ENCODE measurements around the gene ANKS3. TPM values are rescaled to one million over a fixed set of nuclear protein-coding genes. Genes with fewer than 3 reads are reported as not detected.
A peak's percentile ranks its signal among the peaks of the same experiment; 100 is the strongest.

The ANKS3 gene
- total RNA-seq, 2 experiments from 2014 or later, result 17.6 to 21.7 TPM

DNA sequence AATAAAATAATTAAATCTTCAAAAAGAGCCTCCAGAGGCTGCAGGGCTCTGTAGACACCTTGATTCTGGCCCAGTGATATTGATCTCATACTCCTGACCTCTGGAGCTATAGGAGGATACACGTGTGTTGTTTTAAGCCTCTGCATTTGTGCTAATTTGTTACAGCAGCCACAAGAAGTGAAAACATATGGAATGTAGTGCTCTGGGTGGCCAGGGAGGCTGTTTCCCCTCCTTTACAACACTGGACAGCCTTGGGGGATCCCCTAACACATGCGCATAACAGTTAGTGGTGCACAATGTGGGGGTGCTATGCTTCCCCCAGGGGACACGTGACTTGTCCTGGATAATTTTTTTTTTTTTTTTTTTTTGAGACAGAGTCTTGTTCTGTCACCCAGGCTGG lies 37.6 kb upstream of the ANKS3 start:
- TF ChIP-seq, protein P1, sequence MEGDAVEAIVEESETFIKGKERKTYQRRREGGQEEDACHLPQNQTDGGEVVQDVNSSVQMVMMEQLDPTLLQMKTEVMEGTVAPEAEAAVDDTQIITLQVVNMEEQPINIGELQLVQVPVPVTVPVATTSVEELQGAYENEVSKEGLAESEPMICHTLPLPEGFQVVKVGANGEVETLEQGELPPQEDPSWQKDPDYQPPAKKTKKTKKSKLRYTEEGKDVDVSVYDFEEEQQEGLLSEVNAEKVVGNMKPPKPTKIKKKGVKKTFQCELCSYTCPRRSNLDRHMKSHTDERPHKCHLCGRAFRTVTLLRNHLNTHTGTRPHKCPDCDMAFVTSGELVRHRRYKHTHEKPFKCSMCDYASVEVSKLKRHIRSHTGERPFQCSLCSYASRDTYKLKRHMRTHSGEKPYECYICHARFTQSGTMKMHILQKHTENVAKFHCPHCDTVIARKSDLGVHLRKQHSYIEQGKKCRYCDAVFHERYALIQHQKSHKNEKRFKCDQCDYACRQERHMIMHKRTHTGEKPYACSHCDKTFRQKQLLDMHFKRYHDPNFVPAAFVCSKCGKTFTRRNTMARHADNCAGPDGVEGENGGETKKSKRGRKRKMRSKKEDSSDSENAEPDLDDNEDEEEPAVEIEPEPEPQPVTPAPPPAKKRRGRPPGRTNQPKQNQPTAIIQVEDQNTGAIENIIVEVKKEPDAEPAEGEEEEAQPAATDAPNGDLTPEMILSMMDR (conservative IDR thresholded peaks at IDR 0.05; ENCODE audit: low read length), result no peak
- Histone ChIP-seq H3K79me2 (ENCODE audit: insufficient read depth, low read depth, low read length) (peaks cover 2% of the 10 kb centered on the region; the same call in 1 of the 2 replicates), H3K36me3 (ENCODE audit: insufficient read depth, low read length) (no peaks in the 10 kb centered on the region), H3K4me3 (ENCODE audit: low read depth, low read length, poor library complexity, severe bottlenecking) (no peak overlapping the region), H3K9me2 (ENCODE audit: insufficient read depth, low read length) (no peaks in the 10 kb centered on the region), H3K4me2 (ENCODE audit: low read length) (no peak overlapping the region), H3K27ac (ENCODE audit: low read depth, low read length, poor library complexity, severe bottlenecking) (no peak overlapping the region), H4K20me1 (ENCODE audit: insufficient read depth, low read length) (no peaks in the 10 kb centered on the region), H3K4me1 (ENCODE audit: insufficient read depth, low read length, poor library complexity, severe bottlenecking) (peaks cover 15% of the 10 kb centered on the region), H3K9me3 (ENCODE audit: low read length) (no peaks in the 10 kb centered on the region), H2AFZ (ENCODE audit: low read length) (no peak overlapping the region)
- no TSS peak for BruUV-seq (replicated peaks)
- ChIA-PET POLR2A (interaction anchor here (0.5 to 0.9 kb wide), 3 partner anchors 8 to 869 kb away, joined by 3 to 4 read pairs (median 3); no protein-coding TSS in a partner anchor), CTCF (ENCODE audit: unreplicated experiment) (no interaction called here)
- intact Hi-C loops (cut with micrococcal nuclease; ENCODE audit: unreplicated experiment), result no loop called here
- no peak for DNase-seq (ENCODE audit: low spot score)

DNA sequence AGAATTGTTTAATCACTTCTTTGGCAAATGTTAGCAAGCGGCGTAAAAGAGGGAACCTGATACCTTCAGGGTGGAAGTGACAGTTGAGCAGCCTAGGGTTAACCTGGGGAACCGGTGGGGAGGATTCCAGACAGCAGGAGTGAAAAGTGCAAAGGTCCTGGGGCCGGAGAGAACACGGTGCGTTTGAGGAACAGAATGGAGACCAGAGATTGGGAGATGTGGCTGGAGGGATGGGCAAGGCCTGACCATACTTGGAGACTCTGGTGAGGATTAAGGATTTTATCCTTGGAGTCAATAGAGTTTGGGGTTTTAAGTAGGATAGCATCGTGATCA lies 35.2 kb upstream of the ANKS3 start:
- peaks cover 30% of the 10 kb centered on the region for H3K4me1 ChIP-seq (ENCODE audit: insufficient read depth, low read length, poor library complexity, severe bottlenecking)
- peak overlapping the region; percentile 96 for H3K4me2 ChIP-seq (ENCODE audit: low read length)
- intact Hi-C loops (cut with micrococcal nuclease; ENCODE audit: unreplicated experiment), result loop anchor here (2.0 to 10.0 kb wide), 2 partner anchors 78 to 154 kb away; partner anchors contain the start of genes GLYR1, UBALD1 and UBN1
- H3K9me3 ChIP-seq (ENCODE audit: low read length), result no peaks in the 10 kb centered on the region
- no peaks in the 10 kb centered on the region for H4K20me1 ChIP-seq (ENCODE audit: insufficient read depth, low read length)
- peaks cover 12% of the 10 kb centered on the region; the same call in 1 of the 2 replicates for H3K79me2 ChIP-seq (ENCODE audit: insufficient read depth, low read depth, low read length)
- CTCF ChIA-PET (ENCODE audit: unreplicated experiment), result no interaction called here
- POLR2A ChIA-PET, result interaction anchor here (0.6 to 3.1 kb wide), 2 partner anchors 12 to 34 kb away, joined by 7 to 23 read pairs; partner anchors contain the start of genes ANKS3 and DNAAF8
- DNase-seq (ENCODE audit: low spot score), result no peak
- peaks cover 8% of the 10 kb centered on the region for H3K36me3 ChIP-seq (ENCODE audit: insufficient read depth, low read length)
- H2AFZ ChIP-seq (ENCODE audit: low read length), result peak overlapping the region; percentile 98
- H3K27ac ChIP-seq (ENCODE audit: low read depth, low read length, poor library complexity, severe bottlenecking), result peak overlapping the region; percentile 68
- BruUV-seq (replicated peaks), result no TSS peak
- H3K9me2 ChIP-seq (ENCODE audit: insufficient read depth, low read length), result no peaks in the 10 kb centered on the region
- no peak for TF ChIP-seq EZH2phosphoT487 (IDR thresholded peaks at IDR 0.05; ENCODE audit: borderline replicate concordance, low read depth, low read length)
- TF ChIP-seq, protein P1 (conservative IDR thresholded peaks at IDR 0.05; ENCODE audit: low read length), result no peak
- H3K4me3 ChIP-seq (ENCODE audit: low read depth, low read length, poor library complexity, severe bottlenecking), result peak overlapping the region; percentile 72

DNA sequence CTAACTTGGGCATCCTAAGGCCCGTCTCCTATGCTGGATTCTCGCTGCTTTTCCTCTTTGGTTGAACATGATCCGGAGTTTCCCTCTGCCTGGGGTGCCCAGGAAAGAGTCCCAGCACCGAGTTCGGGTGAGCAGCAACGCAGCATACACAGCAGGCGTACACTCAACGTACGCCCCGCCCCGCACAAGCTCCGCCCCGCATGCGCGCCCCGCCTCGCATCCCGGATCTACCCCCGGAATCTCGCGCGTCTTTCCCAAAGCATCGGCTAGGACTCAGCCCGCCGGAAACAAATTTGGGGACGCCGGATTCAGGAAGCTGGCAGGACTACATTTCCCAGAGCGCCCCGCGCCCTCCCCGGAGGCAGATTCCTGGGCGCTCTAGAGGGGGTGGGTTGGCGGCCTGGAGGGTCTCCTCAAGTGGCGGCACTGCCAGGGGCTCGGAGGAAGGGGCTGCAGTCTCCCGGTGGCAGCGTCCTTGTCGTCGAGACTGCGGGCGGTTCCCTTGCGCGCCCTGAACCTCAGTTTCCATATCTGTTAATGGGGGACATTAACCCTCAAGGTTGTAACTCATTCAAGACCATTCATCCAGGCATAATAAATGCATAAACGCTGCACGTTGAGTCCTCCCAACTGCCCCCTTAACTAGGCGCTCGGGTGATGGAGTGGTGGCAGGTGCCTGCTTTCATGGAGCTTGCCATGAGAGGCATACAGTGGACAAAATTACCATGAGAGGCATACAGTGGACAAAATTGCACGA lies 34.7 kb upstream of the ANKS3 start:
- peaks cover 13% of the 10 kb centered on the region for H3K36me3 ChIP-seq (ENCODE audit: insufficient read depth, low read length)
- peak overlapping the region; percentile 96 for H3K4me2 ChIP-seq (ENCODE audit: low read length)
- POLR2A ChIA-PET, result interaction anchor here (0.6 to 3.1 kb wide), 4 partner anchors 9 to 34 kb away, joined by 3 to 23 read pairs (median 4); partner anchors contain the start of genes ANKS3 and DNAAF8
- intact Hi-C loops (cut with micrococcal nuclease; ENCODE audit: unreplicated experiment), result loop anchor here (1.0 to 10.0 kb wide), 3 partner anchors 34 to 154 kb away; partner anchors contain the start of genes GLYR1, ROGDI, UBALD1 and UBN1
- H4K20me1 ChIP-seq (ENCODE audit: insufficient read depth, low read length), result no peaks in the 10 kb centered on the region
- H3K79me2 ChIP-seq (ENCODE audit: insufficient read depth, low read depth, low read length), result peaks cover 12% of the 10 kb centered on the region; the same call in 1 of the 2 replicates
- no peaks in the 10 kb centered on the region for H3K9me3 ChIP-seq (ENCODE audit: low read length)
- no peak for TF ChIP-seq EZH2phosphoT487 (IDR thresholded peaks at IDR 0.05; ENCODE audit: borderline replicate concordance, low read depth, low read length)
- TF ChIP-seq, protein P1 (conservative IDR thresholded peaks at IDR 0.05; ENCODE audit: low read length), result no peak
- no peaks in the 10 kb centered on the region for H3K9me2 ChIP-seq (ENCODE audit: insufficient read depth, low read length)
- H3K4me1 ChIP-seq (ENCODE audit: insufficient read depth, low read length, poor library complexity, severe bottlenecking), result peaks cover 30% of the 10 kb centered on the region
- CTCF ChIA-PET (ENCODE audit: unreplicated experiment), result interaction anchor here (0.6 kb wide), 1 partner anchor 296 kb away, joined by 3 read pairs; no protein-coding TSS in a partner anchor
- BruUV-seq (replicated peaks), result no TSS peak
- H3K4me3 ChIP-seq (ENCODE audit: low read depth, low read length, poor library complexity, severe bottlenecking), result peak overlapping the region; percentile 72
- DNase-seq (ENCODE audit: low spot score), result peak; percentile 91
- H3K27ac ChIP-seq (ENCODE audit: low read depth, low read length, poor library complexity, severe bottlenecking), result peak overlapping the region; percentile 68
- peak overlapping the region; percentile 98 for H2AFZ ChIP-seq (ENCODE audit: low read length)
